ENCODE measurements around the gene ZNF717.
"Not testable (repeated sequence)": the region's sequence is repeated elsewhere in the genome, so short reads cannot be mapped to it uniquely, and the experiment has no call there.

DNA sequence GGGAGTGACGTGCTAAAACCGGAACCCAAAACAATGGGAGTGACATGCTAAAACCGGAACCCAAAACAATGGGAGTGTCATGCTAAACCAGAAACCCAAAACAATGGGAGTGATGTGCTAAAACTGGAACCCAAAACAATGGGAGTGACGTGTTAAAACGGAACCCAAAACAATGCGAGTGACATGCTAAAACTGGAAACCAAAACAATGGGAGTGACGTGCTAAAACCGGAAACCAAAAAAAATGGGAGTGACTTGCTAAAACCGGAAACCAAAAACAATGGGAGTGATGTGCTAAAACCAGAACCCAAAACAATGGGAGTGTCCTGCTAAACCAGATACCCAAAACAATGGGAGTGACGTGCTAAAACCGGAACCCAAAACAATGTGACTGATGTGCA is 7.6 kb downstream of the ZNF717 start:
- TF ChIP-seq, protein P1, sequence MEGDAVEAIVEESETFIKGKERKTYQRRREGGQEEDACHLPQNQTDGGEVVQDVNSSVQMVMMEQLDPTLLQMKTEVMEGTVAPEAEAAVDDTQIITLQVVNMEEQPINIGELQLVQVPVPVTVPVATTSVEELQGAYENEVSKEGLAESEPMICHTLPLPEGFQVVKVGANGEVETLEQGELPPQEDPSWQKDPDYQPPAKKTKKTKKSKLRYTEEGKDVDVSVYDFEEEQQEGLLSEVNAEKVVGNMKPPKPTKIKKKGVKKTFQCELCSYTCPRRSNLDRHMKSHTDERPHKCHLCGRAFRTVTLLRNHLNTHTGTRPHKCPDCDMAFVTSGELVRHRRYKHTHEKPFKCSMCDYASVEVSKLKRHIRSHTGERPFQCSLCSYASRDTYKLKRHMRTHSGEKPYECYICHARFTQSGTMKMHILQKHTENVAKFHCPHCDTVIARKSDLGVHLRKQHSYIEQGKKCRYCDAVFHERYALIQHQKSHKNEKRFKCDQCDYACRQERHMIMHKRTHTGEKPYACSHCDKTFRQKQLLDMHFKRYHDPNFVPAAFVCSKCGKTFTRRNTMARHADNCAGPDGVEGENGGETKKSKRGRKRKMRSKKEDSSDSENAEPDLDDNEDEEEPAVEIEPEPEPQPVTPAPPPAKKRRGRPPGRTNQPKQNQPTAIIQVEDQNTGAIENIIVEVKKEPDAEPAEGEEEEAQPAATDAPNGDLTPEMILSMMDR (IDR thresholded peaks at IDR 0.05 in 4 of 5, conservative IDR thresholded peaks at IDR 0.05 in 1 of 5) = not testable (repeated sequence)
- not testable (repeated sequence) for TF ChIP-seq POLR2A (IDR thresholded peaks at IDR 0.05)
